GM10266 (cell line): Measurements from ENCODE around the gene PTBP3.

Experiments used
- DNase-seq: peaks from one replicate; pipeline ENCODE4 v3.0.0; 2012; ENCODE audit errors: extremely low spot score
- TF ChIP-seq, protein P1 (sequence below): IDR thresholded peaks from 2 replicates; pipeline ENCODE4 v1.5.1; 2012; ENCODE audit warnings: mild to moderate bottlenecking, low read depth; ENCODE audit not compliant: control insufficient read depth, insufficient read depth; ENCODE audit errors: missing control alignments

PTBP3 gene

DNA sequence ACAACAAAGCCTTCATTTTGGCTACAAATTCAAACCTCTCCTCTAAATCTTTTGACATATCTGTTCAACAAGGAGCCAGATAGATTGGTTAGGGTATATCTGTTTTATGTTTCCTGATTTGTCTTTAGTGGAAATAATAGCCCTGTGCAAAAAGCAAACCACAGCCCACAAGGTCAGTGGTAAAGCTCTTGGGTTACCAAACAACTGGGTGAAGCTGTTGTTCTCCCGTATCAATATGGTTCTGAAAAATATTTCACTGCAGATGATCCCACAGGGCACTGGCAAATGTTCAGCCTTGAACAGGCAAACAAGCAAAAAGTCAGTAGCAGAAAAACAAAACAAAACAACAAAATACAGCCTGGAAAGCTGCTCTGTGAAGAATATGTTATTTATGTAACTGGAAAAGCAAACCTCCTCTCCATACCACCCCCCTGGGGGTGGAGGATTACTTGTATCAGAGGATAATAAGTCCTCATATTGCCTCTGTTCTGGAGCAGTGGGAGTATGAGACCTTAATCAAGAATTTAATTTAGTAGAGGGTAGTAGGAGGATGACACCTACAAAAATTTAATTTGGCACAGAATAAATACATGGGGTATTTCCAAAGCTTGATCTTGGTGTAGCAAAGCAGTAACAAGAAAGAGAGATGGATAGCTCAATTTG lies 20.8 kb upstream of the PTBP3 start:
- TF ChIP-seq, protein P1, sequence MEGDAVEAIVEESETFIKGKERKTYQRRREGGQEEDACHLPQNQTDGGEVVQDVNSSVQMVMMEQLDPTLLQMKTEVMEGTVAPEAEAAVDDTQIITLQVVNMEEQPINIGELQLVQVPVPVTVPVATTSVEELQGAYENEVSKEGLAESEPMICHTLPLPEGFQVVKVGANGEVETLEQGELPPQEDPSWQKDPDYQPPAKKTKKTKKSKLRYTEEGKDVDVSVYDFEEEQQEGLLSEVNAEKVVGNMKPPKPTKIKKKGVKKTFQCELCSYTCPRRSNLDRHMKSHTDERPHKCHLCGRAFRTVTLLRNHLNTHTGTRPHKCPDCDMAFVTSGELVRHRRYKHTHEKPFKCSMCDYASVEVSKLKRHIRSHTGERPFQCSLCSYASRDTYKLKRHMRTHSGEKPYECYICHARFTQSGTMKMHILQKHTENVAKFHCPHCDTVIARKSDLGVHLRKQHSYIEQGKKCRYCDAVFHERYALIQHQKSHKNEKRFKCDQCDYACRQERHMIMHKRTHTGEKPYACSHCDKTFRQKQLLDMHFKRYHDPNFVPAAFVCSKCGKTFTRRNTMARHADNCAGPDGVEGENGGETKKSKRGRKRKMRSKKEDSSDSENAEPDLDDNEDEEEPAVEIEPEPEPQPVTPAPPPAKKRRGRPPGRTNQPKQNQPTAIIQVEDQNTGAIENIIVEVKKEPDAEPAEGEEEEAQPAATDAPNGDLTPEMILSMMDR, result no peak
- no peak for DNase-seq

DNA sequence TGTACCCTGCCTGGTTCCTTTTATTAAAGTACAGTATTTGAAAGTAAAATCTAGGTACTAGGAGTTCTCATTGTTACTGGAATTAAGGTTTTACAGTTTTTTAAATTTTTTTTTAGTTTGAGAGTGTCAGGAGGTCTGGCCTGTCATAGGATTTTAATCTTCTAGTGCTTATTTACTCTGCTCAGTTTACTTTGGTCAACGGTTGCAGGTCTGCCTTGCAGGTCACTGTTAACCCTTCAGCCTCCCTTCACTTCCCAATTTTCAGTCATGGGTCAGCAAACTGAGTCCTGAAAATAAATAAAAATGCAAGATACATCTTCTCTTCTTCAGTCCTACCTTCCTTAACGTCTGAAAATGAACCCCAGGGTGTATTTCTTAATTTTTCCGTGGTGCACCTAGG lies 18.8 kb upstream of the PTBP3 start:
- TF ChIP-seq, protein P1, result no peak
- no peak for DNase-seq

DNA sequence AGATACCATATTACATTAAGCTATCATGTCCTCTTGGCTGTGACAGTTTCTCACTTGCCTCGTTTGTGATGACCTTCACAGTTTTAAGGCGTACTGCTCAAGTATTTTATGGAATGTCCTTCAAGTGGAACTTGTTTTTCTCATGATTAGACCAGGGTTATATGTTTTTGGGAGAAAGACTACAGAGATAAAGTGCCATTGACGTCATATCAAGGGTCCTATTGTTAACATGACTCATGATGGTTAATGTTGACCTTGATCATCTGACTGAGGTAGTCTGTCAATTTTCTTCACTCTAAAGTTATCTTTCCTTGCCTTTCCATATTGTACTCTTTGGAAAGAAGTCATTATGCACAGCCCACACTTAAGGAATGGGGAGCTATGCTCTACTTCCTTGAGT lies 17.8 kb upstream of the PTBP3 start:
- TF ChIP-seq, protein P1, result no peak
- DNase-seq, result no peak

DNA sequence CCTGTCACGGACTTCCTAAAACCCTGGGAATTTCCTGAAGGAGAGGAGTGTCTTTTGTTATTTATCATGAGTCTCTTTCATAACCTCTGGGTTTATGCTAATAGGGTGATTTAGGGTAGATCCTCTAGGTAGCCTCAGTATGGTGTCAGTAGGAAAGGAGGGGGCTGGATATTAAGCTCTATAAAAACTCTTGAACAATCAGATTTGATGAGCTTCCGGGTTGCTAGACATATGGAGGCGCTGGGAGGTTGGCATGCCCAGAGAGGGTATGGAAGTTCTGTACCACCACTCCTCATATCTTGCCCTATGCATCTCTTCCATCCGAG lies 15.6 kb upstream of the PTBP3 start:
- TF ChIP-seq, protein P1, result no peak
- no peak for DNase-seq

DNA sequence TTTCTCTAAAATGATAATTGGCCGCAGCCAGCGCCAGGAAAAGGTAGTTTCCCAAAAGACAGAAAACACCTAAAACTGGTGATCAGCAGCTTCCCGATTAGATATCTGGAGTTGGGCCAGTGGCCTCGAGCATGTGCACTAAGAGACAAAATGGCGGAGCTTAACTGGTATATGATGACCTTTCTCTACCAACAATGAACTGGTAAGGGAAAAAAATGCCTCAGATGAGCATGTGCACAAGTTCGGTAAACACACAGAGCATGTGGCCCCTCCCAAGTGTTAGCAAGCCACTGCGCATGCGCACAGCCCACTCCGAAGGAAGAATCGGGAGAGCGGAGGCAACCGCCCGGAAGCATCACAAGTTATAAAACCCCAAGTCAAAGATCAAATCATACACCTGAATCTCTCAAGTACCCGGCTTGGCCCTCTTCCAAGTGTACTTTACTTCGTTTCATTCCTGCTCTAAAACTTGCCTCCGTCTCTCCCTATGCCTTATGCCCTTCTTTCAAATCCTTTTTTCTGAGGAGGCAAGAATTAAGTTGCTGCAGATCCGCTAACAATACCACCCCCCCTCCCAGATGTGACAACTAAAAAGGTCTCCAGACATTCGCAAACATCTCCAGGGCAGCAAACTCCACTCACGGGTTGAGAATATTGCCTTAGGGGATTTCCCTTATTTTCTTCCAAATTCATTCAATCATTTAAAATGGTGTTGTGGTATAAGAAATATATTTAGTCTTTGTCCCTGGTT lies 15.0 kb upstream of the PTBP3 start:
- no peak for DNase-seq
- TF ChIP-seq, protein P1, result no peak

DNA sequence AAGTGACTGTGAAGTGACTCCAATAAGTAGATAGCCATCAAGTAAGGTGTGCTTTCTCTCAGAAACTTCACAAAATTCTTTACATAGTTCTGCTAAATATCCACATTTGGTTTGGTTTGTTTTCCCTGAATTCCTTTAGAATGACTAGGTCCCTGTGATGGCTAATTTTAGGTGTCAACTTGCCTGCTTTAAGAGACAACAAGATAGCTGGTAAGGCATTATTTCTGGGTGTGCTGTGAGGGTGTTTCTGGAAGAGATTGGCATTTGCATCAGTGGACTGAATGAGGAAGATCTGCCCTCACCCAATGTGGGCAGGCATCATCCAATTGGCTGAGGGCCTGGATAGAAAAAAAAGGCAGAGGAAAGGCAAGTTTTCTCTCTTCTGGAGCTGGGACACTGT lies 8.3 kb upstream of the PTBP3 start:
- DNase-seq, result no peak
- TF ChIP-seq, protein P1, result no peak

DNA sequence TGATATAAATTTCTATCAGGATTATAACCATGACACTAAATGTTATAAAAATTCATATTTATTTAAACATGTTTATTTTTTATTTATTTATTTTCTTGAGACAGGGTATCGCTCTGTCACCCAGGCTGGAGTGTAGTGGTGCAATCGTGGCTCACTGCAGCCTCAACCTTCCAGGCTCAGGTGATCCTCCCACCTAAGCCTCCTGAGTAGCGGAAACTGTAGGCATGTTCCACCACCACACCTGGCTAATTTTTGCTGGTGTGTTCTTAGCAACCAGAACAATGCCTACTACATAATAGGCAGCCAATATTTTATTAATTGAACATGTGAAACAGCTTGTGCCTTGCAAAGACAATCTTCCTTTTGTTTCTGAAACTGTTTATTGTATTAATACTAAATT lies 6.5 kb upstream of the PTBP3 start:
- TF ChIP-seq, protein P1, result no peak
- no peak for DNase-seq
